Brain microvascular endothelial cell (primary cell): ENCODE measurements around the gene ETF1.

Experiments used
- DNase-seq: peaks from one replicate; pipeline ENCODE4 v3.0.0-alpha.2; 2020
- H3K27ac ChIP-seq: fragments of 250-450 bp; sonication (Bioruptor Pico); 2 replicates; pipeline ENCODE4 v1.5.1; 2020; ENCODE audit warnings: mild to moderate bottlenecking, moderate library complexity
- H3K27me3 ChIP-seq: fragments of 250-450 bp; sonication (Bioruptor Pico); replicated peaks from 2 replicates; pipeline ENCODE4 v1.5.1; 2020; ENCODE audit warnings: mild to moderate bottlenecking
- H3K36me3 ChIP-seq: fragments of 250-450 bp; sonication (Bioruptor Pico); replicated peaks from 2 replicates; pipeline ENCODE4 v1.5.1; 2020; ENCODE audit warnings: mild to moderate bottlenecking
- H3K4me3 ChIP-seq: 2 replicates; pipeline ENCODE4 v1.5.1; 2011; ENCODE audit warnings: low read depth, mild to moderate bottlenecking, control low read depth, low read length, moderate library complexity
- CTCF ChIP-seq: IDR thresholded peaks from 2 replicates; pipeline ENCODE4 v1.5.1; 2011; ENCODE audit warnings: low read depth, mild to moderate bottlenecking, moderate library complexity, low read length, control low read depth, inconsistent platforms; ENCODE audit errors: missing control alignments
- in situ Hi-C: cut with HindIII; loops from 2 replicates; pipeline ENCODE4 v1.10.0; 2017; ENCODE audit warnings: low sequenced_read_pairs, low pct_ligation_motif_present

The ETF1 gene

GRCh38 chr5:138541511-138542179 is 1.4 kb downstream of the ETF1 start:
- TF ChIP-seq CTCF, result no peak
- Histone ChIP-seq H3K36me3 (peaks cover 8% of the 10 kb centered on the region), H3K27me3 (no peaks in the 10 kb centered on the region), H3K27ac (peak overlapping the region; percentile 96), H3K4me3 (peak overlapping the region; percentile 99)
- no peak for DNase-seq
- in situ Hi-C loops, result no loop called here

GRCh38 chr5:138539791-138540190 is 3.2 kb downstream of the ETF1 start:
- peaks cover 17% of the 10 kb centered on the region for H3K36me3 ChIP-seq
- no peak overlapping the region for H3K27ac ChIP-seq
- in situ Hi-C loops, result no loop called here

DNA sequence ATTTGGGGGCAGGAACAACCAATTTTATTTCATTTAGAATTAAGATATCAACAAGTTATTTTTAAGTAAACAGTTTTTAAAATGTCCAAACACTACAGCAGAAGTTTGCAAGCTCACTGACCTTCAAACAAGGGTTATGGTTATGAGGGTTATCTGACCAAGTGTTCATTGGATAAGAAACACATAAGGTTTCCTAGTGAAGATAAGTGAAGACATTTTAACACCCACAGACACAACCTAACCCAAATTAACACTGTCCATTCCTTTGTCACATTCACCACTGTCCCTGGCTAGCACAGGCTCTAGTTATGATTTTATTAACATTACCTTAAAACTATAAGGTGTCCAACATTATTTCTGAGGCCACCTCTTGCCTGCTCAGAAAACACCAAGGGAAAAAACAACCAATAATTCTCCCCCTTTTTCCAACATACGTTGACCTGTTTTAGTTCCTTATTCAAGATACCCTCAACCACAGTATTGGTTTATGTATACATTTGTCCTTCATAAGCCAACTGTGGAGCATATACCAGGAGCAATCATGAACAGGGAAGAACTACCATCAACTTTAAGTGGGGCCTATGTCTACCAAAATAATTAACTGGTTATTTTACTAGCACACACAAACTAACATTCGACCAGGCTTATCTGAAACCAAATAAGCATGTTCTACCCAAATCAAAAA is 4.0 kb downstream of the ETF1 start:
- no peak for TF ChIP-seq CTCF
- H3K36me3 ChIP-seq, result peaks cover 22% of the 10 kb centered on the region
- H3K4me3 ChIP-seq, result no peak overlapping the region
- H3K27ac ChIP-seq, result no peak overlapping the region
- no peak for DNase-seq
- in situ Hi-C loops, result no loop called here
- no peaks in the 10 kb centered on the region for H3K27me3 ChIP-seq

More at GRCh38 chr5:138539791-138540190, 3.2 kb downstream of the ETF1 start:
- DNase-seq, result no peak
- no peak overlapping the region for H3K4me3 ChIP-seq
- no peaks in the 10 kb centered on the region for H3K27me3 ChIP-seq
- no peak for TF ChIP-seq CTCF

DNA sequence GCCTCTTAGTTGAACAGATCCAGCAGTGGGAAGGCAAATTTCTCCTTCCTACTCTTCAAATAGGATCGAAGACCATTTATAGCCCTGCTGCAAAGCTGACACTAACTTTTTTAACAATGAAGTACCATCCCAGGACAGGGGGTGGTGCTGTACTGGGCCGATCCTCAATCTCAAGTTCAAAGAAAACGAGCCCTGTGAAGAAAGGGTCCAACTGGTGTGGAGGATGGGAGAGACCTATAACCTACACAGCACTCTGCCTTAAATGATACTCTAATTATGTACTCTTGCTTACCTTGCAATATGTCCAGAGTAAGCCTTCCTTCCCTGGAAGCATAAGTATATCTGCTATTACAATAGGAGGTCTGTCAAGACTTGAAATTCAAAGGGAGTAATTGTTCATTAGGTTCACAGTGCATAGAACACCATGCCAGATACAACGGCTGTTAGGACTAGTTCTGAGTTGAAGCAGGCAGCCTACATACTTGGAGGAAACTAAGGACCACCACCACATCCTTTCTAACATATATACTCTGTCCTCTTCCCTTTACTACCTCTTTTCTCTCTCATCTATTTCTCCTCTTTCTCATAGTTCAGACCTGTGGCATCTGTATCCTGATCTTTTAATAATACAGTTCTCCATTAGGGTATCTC is 6.2 kb downstream of the ETF1 start:
- Histone ChIP-seq H3K27me3 (no peaks in the 10 kb centered on the region), H3K4me3 (no peak overlapping the region), H3K27ac (no peak overlapping the region), H3K36me3 (peaks cover 24% of the 10 kb centered on the region)
- peak; percentile 19 for DNase-seq
- TF ChIP-seq CTCF, result peak; percentile 65
- in situ Hi-C loops, result no loop called here

DNA sequence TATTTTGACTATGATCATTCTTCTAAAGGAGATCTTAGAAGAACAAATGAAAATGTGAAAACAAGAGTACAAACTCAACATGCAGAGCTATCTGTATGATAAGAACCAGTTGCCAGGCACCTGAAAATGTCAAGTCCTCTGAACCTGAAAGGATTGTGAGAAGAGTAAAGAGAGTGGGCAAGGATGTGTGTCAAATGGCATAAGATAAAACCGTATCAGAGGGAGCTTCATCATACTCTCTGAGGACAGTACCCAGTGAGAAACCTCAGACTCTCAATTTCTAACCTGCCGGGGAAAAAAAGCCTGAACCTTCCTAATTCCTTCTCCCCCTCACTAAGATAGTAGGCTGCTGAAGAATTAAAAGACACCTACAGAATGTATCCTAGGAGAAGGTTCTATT is 6.8 kb downstream of the ETF1 start:
- no peak for DNase-seq
- TF ChIP-seq CTCF, result no peak
- in situ Hi-C loops, result no loop called here
- Histone ChIP-seq H3K27ac (no peak overlapping the region), H3K4me3 (no peak overlapping the region), H3K36me3 (peaks cover 24% of the 10 kb centered on the region), H3K27me3 (no peaks in the 10 kb centered on the region)
